Dermis microvascular lymphatic vessel endothelial cell (primary cell): ENCODE data around the gene TPM4. TPM values are rescaled to one million over a fixed set of nuclear protein-coding genes. Genes with fewer than 3 reads are reported as not detected.
"Not testable (repeated sequence)": the region's sequence is repeated elsewhere in the genome, so short reads cannot be mapped to it uniquely, and the experiment has no call there.

Experiments used
- DNase-seq, 2 donors: peaks; one replicate each; pipeline versions ENCODE4 v3.0.0 to v3.0.0-alpha.2; 2010; ENCODE audit warnings: low read depth in 2 of 2
- total RNA-seq: library from RNA; depleted of rRNA; stranded (reverse); fragments of >200 nt; gene quantifications from 2 replicates; pipeline ENCODE4 v1.2.1, GENCODE V29; 2014

TPM4 gene
- total RNA-seq, 1 donor from 2014 or later, result 424 TPM

- DNase-seq, result no peak
These were observed 5.1 kb upstream of the TPM4 start for GRCh38 chr19:16071072-16071691.

DNA sequence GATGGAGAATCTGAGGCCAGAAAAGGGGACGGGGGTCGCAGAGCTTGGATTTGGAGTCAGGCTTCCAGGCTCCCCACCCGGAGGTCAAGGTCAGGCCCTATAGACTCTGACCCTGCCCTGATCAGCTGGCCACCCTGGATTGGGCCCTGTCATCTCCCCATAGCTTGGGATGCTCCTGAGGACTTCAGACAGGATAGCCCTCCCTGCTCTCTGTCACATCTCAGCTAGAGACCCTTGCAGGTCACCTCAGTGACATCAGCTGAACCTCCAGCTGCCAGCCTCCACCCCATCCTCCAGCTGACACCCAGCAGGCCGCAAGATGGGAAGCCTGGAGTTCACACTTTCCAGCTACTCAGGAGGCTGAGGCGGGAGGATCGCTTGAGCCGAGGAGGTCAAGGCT, 2.8 kb upstream of the TPM4 start:
- no peak for DNase-seq

DNA sequence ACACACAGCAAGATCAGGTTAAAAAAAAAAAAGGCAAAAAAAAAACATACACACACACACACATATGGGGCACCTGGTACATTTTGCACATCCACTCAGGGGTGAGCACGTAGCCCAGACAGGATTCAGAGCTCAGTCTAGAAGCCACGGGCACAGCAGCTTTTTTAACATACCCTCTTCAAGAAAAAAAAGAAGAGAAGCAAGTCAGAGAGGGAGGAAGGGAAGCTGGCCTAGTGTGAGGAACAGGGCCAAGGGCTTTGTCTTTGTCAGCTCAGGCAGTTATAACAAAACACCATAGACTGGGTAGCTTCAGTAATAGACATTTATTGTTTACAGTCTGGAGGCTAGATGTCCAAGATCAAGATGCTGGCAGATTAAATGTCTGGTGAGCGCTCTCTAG, 2.3 kb upstream of the TPM4 start:
- DNase-seq, result peak in 1 of 2 donors; percentile 32

GRCh38 chr19:16074488-16075365, 1.6 kb upstream of the TPM4 start:
- DNase-seq, result no peak

- DNase-seq, result no peak
These were observed 703 bp upstream of the TPM4 start for GRCh38 chr19:16075430-16076153.

GRCh38 chr19:16076958-16077611, 790 bp downstream of the TPM4 start:
- DNase-seq, result peak in 1 of 2 donors; percentile 56

DNA sequence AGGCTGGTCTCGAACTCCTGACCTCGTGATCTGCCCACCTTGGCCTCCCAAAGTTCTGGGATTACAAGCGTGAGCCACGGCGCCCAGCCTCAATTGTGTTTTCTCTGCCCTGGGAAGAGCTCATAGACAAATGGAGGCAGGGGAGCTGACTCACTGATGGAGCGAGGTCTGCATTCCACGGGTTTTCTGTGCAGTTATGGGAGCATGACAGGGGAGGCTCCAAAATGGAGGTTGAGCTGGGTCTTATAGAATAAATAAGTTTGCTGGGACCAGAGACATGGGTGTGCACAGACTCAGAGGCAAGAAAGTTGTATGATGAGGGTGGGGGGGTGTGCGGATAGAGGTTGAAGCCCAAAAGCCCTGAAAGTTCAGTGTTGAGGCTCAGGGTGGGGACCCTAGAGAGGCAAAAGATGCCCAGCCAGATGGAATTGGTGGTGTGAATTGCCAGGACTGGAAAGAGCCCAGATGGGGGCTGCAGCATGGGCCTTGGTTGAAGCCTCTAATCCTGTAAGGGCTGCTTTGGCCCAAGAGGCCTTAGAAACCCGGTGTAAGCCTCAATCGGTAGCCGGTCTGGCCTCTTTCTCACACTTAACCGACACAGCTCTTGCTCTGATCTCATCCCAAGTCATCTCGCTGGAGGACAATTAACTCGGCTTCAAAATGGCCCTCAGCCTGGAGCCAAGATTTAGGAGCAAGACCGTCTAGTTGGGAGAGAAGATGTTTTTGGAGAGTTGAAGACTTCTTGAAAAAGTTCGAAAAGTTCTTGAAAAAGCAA, 1.9 kb downstream of the TPM4 start:
- peak in 1 of 2 donors; percentile 63 for DNase-seq

DNA sequence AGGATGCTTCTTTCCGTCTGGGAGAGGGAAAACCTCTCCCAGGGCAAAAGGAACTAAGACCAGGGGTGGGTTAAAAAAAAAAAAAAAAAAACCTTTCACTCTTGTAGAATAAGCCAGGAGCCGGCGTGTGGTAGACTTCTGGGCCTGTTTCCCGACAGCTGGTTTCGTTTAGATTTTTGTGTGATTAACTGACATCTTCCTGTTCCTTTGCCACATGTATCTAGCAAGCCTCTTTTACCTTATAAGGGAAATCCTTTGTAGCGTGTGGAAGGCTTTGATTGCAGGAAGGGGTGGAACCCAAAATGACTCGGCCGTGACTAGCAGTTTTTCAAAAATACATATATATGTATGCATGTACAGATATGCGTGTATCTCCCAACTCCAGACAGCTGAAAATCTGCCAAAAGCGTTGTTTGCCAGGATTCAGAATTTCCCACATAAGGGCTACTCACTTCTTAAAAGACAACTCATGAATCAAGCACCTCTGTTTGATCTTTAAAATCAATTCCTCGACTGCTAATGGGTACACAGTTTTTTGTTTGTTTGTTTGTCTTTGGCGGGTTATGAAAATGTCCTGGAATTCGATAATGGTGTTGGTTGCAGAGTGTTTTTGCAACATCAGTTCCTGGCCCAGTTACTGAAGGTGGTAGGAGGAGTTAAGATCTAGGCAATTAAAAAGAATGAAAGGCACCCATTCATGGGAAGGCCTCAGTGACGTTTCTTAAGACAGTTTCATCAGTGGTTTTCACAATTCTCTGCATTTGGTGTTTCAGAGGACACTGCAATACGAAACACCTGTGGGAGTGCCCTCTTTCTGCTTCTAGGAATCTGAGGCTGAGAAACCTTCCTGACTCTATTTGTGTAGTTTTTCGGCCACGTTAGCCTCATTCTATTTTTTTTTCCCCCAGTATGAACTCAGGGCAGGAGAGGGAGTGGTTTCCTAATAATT, 2.7 kb downstream of the TPM4 start:
- DNase-seq, result peak; percentile 93 to 97

- DNase-seq, result no peak
These were observed 7.9 kb downstream of the TPM4 start for GRCh38 chr19:16084067-16084685.

GRCh38 chr19:16085115-16085514, 8.8 kb downstream of the TPM4 start:
- no peak for DNase-seq

GRCh38 chr19:16087404-16087803, 11.1 kb downstream of the TPM4 start:
- DNase-seq, result not testable (repeated sequence)

- DNase-seq, result no peak
These were observed 11.6 kb downstream of the TPM4 start for GRCh38 chr19:16087940-16088339.

- DNase-seq, result peak in 1 of 2 donors; percentile 33
These were observed 12.2 kb downstream of the TPM4 start for GRCh38 chr19:16088351-16089009.

DNA sequence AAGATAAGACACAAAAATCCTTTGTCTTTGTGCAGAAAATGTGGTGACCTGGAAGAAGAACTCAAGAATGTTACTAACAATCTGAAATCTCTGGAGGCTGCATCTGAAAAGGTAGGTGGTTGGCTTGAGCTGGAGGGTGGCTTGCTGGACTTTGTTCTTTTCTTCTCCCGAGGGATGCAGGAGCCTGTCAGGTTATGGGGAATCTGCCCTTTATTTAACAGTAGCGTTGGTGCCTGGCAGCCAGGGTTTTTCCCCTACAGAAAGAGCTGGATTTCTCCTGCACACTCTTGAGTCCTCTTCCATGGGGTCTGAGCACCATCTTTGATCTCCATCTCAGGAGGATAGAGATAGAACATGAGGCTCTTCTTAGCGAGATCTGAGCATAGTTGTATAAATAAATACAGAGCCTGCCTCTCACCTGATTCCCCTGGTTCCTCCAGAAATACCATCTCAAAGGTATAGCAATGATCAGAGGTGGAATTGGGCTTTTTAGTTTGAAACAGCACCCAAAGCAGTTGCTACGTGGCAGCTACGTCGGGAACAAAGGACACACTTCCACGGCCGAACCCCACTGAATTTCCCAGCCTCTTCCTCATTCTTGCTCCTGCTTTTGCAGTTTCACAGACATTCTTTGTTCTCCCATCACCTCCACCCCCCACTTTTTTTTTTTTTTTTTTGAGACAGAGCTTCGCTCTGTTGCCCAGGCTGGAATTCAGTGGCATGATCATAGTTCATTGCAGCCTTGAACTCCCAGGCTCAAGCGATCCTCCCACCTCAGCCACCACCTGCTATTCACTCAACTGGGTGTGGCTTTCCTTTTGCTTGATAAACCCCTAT, 12.9 kb downstream of the TPM4 start:
- no peak for DNase-seq

DNA sequence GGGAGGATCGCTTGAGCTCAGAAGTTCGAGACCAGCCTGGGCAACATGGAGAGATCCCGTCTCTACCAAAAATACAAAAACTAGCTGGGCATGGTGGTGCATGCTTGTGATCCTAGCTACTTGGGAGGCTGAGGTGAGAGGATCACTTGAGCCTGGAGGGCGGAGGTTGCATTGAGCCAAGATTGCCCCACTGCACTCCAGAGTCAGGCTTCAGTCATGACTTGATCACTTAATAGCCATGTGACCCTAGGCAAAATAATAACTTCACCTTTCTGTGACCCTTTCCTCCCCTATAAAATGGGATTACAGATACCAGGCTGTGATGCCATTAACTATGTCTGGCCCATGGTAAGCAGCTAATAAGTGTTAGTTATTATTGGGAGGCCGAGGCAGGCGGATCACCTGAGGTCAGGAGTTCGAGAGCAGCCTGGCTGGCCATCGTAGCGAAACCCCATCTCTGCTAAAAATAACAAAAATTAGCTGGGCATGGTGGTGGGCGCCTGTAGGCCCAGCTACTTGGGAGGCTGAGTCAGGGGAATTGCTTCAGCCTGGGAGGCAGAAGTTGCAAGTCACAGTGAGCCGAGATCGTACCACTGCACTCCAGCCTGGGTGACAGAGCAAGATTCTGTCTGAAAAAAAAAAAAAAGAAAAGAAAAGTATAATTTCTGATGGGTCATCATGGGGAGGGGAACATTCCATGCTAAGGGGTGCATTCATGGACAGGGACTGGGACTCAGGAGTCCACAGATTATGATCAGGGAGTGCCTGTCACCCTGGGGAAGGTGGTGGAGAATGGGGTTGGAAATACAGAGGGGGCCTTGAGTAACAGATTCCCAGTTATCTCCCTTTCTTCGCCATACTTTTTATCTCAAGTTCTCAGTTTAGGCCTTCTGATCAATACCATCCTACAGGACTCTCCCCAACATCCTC, 15.5 kb downstream of the TPM4 start:
- DNase-seq, result no peak

DNA sequence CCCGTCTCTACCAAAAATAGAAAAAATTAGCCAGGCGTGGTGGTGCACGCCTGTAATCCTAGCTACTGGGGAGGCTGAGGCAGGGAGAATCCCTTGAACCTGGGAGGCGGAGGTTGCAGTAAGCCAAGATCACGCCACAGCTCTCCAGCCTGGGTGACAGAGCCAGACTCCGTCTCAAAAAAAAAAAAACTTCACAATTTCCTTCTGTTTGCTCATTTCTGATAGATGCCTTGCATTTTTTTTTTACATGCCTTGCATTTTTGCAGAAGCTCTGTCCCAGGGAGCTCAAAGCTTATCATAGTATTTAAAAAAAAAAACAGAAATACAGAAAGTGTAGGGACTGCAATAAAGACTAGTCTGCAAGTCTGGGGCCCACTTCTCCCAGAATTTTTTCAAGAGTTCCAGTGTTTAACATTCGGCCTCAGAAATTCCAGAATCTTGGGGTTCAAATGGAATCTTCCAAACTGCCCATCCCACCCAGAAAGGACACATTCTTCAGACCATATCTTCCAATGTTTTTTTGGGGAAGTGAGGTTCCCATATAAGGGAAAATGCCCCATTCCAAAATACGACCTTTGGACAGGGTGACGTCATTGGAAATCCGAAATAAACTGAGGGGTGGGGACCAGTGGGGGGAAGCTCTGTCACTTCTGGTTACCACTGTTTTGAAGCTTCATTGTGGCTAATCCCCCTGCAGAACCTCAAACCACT, 18.2 kb downstream of the TPM4 start:
- no peak for DNase-seq
